Airway epithelial cell (primary cell): ENCODE results near the gene PAK3. TPM values are rescaled to one million over a fixed set of nuclear protein-coding genes. Genes with fewer than 3 reads are reported as not detected.

Experiments
- total RNA-seq: library from RNA; depleted of rRNA; stranded (reverse); fragments of >200 nt; gene quantifications from 2 replicates; pipeline ENCODE4 v1.2.3, GENCODE V29; 2015

Gene PAK3
- total RNA-seq = 1.2 and 1.4 TPM in 2 replicates

GRCh38 chrX:111095974-111096895 lies at the start of gene PAK3:
PAK3 (plus strand) TSS chrX:111096191; CDS start chrX:111123104, 26,913 bp downstream.

GRCh38 chrX:111270339-111270738 lies 174.3 kb downstream of the PAK3 start, which contains the start of gene CAPN6:
CAPN6 (minus strand) TSS chrX:111270483; CDS start chrX:111263936, 6,547 bp downstream.

Other genes starting within 250 kb of the PAK3 start
- gene CAPN6, start 174.3 kb downstream of the PAK3 start, total RNA-seq = 0.14 TPM in 1 of 2 replicates, not detected in the other